ENCODE results near the gene UTS2B.

Gene UTS2B

DNA sequence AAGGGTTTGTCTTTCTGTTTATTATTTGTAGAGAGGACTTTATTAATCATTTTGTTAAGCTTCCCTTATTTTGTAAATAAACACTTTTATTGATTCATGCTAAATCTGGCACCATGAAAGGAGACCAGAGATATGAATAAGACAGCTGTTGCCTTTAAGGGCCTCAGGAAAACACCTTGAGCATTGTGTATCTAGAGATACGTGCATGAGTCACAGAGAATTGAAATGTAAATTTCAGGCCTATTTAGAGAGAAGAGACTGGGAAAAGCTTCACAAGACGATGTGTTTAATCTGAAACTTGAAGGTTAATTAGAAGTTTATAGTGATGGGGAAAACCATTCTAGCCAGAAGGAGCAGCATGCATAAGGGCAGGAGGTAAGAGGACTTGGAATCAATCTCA lies 28.6 kb upstream of the UTS2B start:
- no peak overlapping the region for H3K27ac Mint-ChIP-seq
- peak; percentile 47 for ATAC-seq
- H3K4me1 Mint-ChIP-seq: peaks cover 9% of the 10 kb centered on the region
- H3K9me3 Mint-ChIP-seq: no peaks in the 10 kb centered on the region
- H3K36me3 Mint-ChIP-seq: peaks cover 34% of the 10 kb centered on the region
- no peak overlapping the region for H3K4me3 Mint-ChIP-seq
- DNase-seq (ENCODE audit: low spot score in 2 of 2): no peak

DNA sequence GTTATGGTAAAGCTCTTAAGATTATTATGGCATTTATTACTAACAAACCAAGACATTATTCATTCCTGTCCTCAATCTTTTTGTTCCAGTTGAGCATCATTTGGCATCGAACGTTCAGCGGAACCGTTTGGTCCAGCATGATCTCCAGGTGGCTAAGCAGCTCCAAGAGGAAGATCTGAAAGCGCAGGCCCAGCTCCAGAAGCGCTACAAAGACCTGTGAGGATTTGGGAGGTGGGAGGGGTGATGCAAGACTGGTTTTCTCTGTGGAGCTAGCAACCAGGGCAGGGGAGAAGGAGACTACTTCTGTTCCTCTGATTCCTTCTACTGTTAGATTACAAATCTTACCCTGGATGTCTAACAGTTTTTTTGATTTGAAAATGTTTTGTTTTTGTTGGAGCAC lies 27.6 kb upstream of the UTS2B start:
- H3K4me1 Mint-ChIP-seq: peaks cover 9% of the 10 kb centered on the region
- DNase-seq (ENCODE audit: low spot score in 2 of 2): no peak
- no peak for ATAC-seq
- H3K4me3 Mint-ChIP-seq: no peak overlapping the region
- peaks cover 34% of the 10 kb centered on the region for H3K36me3 Mint-ChIP-seq
- H3K27ac Mint-ChIP-seq: no peak overlapping the region
- H3K9me3 Mint-ChIP-seq: no peaks in the 10 kb centered on the region

DNA sequence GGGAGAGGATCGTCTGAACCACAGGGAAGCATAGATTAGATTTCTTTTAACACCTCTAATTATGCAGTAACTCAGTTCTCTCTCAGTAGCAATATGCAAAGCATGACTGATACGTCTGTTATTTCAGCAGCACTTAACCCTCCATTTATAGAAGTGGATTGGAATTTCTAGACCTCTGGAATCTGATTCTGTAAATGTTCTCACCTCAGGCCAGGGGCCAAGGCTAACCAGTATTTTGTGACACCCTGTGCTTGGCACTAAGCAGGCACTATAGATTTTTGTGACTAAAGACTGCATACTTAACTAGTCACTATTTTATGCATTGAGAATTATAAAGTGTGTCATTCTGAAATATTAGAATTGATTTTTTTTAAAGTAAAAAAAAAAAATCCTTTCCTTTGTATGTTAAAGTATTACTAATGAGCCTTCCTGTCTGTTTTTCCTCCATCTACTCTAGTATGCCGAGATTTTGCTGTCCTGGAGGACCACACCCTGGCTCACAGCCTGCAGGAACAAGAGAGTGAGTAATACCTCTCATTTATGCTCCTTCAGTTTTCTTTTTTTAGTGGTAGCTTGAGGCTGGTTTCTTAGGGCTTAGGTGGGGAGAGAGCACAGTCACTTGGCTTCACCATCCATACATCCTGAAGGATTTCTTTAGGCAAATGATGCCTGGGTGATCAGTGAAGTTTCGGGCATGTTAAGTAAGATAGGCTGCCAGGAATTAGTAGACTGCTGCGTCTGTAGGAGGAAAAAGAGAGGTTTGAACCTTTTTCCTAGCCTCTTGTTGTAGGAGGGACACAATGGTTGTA lies 26.5 kb upstream of the UTS2B start:
- Mint-ChIP-seq H3K4me1 (peaks cover 9% of the 10 kb centered on the region), H3K36me3 (peaks cover 23% of the 10 kb centered on the region), H3K9me3 (no peaks in the 10 kb centered on the region), H3K27ac (no peak overlapping the region), H3K4me3 (no peak overlapping the region)
- DNase-seq (ENCODE audit: low spot score in 2 of 2) (no peak), ATAC-seq (no peak)

DNA sequence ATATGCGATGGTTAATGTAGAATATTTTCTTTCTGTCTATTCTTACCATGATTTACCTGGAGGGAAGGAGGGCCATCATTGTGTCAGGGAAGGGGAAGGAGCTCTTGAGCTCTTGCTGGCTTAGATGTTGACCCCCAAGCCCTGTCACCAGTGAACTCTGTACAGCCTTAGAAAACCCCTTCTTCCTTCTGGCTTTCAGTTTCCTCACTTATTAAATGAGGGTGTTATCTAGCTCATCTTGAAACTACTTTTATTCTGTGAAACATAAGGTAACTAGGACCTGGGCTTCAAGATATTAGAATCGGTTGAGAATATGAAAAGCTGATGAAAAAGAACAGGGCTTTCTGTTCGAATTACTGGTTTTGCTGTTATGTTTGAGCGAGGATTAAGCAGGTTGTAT lies 25.1 kb upstream of the UTS2B start:
- no peaks in the 10 kb centered on the region for H3K9me3 Mint-ChIP-seq
- peak; percentile 64 for ATAC-seq
- no peak overlapping the region for H3K4me3 Mint-ChIP-seq
- H3K36me3 Mint-ChIP-seq: peaks cover 11% of the 10 kb centered on the region
- no peak for DNase-seq (ENCODE audit: low spot score in 2 of 2)
- no peak overlapping the region for H3K27ac Mint-ChIP-seq
- peaks cover 9% of the 10 kb centered on the region for H3K4me1 Mint-ChIP-seq

DNA sequence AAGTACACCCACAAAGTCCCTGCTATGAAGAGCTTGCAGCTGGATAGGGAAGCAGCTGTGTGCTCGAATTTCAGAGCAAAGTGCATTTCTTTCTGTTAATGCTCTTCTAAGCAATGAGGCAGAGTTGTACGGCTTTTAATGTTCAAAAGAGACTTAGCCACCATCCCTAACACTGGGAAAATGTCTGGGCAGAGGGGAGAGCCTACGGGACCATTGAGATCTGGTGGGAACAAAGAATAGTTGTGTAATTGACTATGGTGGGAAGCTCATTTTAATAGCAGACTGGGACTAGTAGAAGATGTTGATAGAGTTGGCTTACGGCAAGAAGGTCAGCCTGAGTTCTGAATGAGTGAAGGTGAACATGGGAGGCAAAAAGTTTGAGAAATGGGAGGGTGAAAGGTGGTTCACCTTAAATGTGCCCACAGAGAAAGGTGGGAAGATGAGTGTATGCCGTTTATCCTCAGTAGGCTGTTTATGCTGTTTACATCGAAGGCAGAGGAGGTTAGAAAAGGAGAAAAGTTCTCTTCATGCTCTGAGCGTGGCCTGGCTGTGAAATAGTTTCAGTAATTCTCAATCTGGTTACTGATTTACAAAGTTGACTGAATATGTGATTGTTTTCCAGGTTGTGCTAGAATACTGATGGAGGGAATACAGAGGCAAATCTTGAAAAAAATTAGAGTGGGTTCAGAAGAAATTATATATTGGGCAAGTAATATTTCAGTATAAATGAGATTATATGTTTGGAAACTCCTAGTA lies 22.9 kb upstream of the UTS2B start:
- no peak overlapping the region for H3K4me3 Mint-ChIP-seq
- H3K9me3 Mint-ChIP-seq: no peaks in the 10 kb centered on the region
- no peaks in the 10 kb centered on the region for H3K4me1 Mint-ChIP-seq
- no peak for DNase-seq (ENCODE audit: low spot score in 2 of 2)
- H3K27ac Mint-ChIP-seq: no peak overlapping the region
- no peaks in the 10 kb centered on the region for H3K36me3 Mint-ChIP-seq
- ATAC-seq: no peak

DNA sequence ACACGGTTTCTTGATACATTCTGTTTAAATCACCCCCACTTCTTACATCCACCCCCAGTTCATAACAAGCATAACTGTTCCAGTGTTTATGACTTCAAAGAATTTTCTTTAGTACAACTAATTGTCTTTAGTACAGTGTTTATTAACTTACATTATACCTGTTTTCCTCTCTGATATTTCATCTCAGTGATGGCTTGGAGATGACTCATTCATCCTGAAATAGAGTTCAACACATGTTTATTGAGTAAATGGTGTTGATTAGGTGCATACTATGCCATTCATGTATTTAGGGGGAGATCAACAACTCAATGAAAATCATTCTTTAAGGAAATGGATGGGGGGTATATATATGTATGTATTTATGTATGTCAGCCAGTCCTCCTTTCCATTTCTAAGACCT lies 21.7 kb upstream of the UTS2B start:
- H3K4me3 Mint-ChIP-seq: no peak overlapping the region
- no peaks in the 10 kb centered on the region for H3K9me3 Mint-ChIP-seq
- H3K27ac Mint-ChIP-seq: no peak overlapping the region

DNA sequence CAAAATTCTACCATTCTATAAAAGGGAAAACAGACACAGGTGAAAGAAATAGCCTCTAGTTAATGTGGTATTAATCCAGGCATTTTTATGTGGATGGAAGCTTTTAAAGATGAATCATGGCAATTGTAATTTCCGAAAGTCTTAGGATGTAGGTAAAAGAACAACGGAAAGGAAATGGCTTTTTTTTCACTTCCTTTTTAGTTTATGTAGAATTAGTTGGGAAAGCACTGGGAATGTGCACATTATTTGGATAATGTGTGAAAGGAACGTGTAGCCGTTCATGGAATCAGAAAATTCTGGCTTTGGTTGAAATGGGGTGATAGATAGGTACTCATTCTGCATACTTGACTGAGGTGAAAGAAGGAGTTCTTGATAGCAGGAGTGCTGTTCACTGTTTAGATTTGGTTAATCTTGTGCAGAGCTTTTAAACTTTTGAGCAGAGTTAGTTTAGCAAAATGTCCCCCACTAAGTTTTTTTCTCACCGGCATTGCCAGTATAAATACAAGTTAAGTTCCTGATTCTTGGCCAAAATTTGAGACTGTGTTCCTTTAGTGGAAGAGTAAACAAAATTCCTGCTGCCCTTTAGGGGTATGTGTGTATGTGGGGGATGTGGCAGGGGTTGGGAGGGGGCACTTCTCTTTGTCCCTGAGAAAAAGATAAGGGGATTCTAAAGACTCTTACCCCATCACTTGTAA lies 20.2 kb upstream of the UTS2B start:
- no peak for ATAC-seq
- Mint-ChIP-seq H3K4me1 (no peaks in the 10 kb centered on the region), H3K36me3 (no peaks in the 10 kb centered on the region), H3K4me3 (no peak overlapping the region), H3K9me3 (no peaks in the 10 kb centered on the region), H3K27ac (no peak overlapping the region)
- DNase-seq (ENCODE audit: low spot score in 2 of 2): no peak

More for the DNA sequence above, 21.7 kb upstream of the UTS2B start:
- no peaks in the 10 kb centered on the region for H3K4me1 Mint-ChIP-seq
- DNase-seq (ENCODE audit: low spot score in 2 of 2) (no peak), ATAC-seq (no peak)
- H3K36me3 Mint-ChIP-seq: no peaks in the 10 kb centered on the region

DNA sequence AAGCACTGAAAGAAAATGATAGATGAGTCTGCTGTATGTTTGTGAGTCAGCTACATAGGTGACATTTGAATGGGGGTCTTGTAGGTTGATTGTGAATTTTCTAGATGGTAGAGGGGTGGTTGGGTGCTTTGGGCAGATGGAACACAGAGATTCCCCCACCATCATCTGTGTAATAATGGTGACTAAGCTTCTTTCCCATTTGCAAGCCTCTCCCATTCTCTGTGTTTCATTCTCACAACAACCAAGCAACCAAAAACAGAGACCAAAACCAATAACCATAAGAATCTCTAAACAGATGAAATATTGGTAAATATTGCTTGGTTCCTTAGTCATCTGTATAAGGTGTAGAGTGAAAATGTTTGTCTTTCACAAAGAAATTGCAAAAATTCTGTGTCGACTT lies 17.8 kb upstream of the UTS2B start:
- H3K4me3 Mint-ChIP-seq: no peak overlapping the region
- H3K9me3 Mint-ChIP-seq: no peaks in the 10 kb centered on the region
- peak; percentile 24 for ATAC-seq

DNA sequence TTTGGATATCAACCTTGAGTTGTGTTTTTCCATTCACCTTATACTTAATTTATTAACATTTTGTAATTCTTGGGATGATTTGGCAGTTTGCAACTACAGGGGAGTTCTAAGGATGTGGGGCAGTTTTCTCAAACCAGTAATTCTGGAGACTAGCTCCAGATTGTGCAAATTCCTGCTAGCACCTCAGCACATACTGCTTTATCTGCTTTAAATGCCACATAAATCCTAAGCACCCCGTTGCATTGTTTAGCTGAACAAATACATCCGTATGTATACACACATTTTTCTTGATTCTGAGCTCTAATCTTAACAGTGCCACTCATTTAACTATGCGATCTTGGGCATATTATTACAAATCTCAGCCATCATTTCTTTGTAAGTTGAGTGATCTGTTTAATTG lies 16.9 kb upstream of the UTS2B start:
- ATAC-seq (no peak), DNase-seq (ENCODE audit: low spot score in 2 of 2) (no peak)
- H3K27ac Mint-ChIP-seq: no peak overlapping the region
- no peaks in the 10 kb centered on the region for H3K4me1 Mint-ChIP-seq
- H3K36me3 Mint-ChIP-seq: no peaks in the 10 kb centered on the region
- no peaks in the 10 kb centered on the region for H3K9me3 Mint-ChIP-seq
- H3K4me3 Mint-ChIP-seq: no peak overlapping the region

More for the DNA sequence above, 17.8 kb upstream of the UTS2B start:
- Mint-ChIP-seq H3K27ac (no peak overlapping the region), H3K36me3 (no peaks in the 10 kb centered on the region), H3K4me1 (no peaks in the 10 kb centered on the region)
- no peak for DNase-seq (ENCODE audit: low spot score in 2 of 2)

DNA sequence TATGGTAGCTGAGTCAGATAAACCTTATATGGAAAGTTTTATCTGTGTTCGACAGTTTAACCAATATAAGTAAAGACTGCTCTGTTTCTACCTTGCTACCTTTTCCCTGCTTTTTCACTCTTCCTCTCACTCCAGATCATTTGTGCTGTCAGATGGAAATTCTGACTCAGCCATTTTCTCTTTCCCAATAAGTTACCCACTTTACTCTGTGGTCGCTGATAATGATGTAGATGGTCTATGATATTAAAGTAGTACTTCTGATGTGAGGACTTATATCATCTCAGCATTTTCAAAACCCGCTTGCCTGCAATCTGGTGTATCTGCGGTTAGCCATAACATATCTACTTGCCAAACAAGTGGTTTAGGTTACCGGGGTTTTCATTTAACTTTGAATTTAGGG lies 15.0 kb upstream of the UTS2B start:
- no peaks in the 10 kb centered on the region for H3K4me1 Mint-ChIP-seq
- no peak for DNase-seq (ENCODE audit: low spot score in 2 of 2)
- H3K36me3 Mint-ChIP-seq: no peaks in the 10 kb centered on the region
- no peak for ATAC-seq
- no peaks in the 10 kb centered on the region for H3K9me3 Mint-ChIP-seq
- H3K4me3 Mint-ChIP-seq: no peak overlapping the region
- H3K27ac Mint-ChIP-seq: no peak overlapping the region

DNA sequence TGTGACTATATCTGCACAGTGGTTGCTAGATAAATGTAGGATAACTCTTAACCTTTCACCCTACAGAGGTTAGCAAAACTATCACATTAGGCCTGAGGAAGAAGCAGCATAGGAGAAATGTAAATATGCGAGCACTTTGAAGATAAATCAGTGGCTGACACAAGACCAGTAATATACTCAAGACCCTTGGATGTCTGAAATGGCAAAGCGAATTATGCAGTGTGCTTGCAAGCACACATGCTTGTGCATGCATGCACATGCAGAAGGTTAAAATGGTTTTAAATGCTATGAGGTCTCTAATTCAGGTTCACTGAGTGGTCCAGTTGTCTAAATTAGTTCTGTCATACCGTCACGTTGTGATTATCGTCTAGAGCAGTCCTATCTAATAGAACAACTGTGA lies 13.6 kb upstream of the UTS2B start:
- H3K27ac Mint-ChIP-seq: no peak overlapping the region
- DNase-seq (ENCODE audit: low spot score in 2 of 2) (no peak), ATAC-seq (no peak)
- H3K4me1 Mint-ChIP-seq: no peaks in the 10 kb centered on the region
- H3K4me3 Mint-ChIP-seq: no peak overlapping the region
- no peaks in the 10 kb centered on the region for H3K36me3 Mint-ChIP-seq
- no peaks in the 10 kb centered on the region for H3K9me3 Mint-ChIP-seq

DNA sequence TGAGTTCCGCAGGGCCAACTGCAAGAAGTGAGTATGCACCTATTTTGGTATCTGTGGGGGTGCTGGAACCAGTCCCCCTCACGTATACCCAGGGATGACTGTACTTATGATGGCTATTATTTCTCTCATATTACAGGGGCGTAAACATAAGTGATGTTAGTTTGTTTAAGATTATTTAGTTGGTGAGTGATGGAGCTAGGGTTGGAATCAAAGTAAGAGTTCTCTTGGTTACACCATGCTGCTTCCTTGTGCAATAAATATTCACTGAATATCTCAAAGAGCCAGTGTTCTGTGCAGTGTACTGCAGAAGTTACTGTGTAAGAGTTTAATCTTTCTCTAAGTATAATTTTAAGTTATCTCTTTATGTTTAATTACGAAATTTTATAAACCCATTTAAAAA lies 12.8 kb upstream of the UTS2B start:
- H3K27ac Mint-ChIP-seq: no peak overlapping the region
- no peaks in the 10 kb centered on the region for H3K4me1 Mint-ChIP-seq

DNA sequence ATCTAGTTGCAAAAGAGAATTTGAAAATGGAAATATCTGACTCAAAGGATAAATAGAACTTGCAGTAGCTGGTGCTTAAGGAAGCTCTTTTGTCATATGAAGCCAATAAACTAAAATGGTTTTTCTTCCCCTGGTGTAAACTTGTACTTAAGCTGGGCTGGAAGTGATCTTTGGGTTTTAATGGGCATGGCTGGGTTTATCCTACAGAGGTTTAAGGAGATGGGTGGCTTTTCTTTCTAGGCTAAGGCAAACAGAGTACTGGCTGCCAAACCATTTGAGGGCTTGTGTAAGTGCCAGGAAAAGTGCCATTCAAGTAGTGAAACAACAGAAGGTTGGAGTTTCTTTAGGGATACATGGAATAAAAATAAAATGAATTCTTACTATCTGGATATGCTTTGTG lies 12.1 kb upstream of the UTS2B start:
- Mint-ChIP-seq H3K4me3 (no peak overlapping the region), H3K4me1 (no peaks in the 10 kb centered on the region), H3K36me3 (peaks cover 4% of the 10 kb centered on the region), H3K9me3 (no peaks in the 10 kb centered on the region), H3K27ac (no peak overlapping the region)
- DNase-seq (ENCODE audit: low spot score in 2 of 2): no peak
- ATAC-seq: no peak

More for the DNA sequence above, 12.8 kb upstream of the UTS2B start:
- Mint-ChIP-seq H3K4me3 (no peak overlapping the region), H3K36me3 (peaks cover under 1% of the 10 kb centered on the region), H3K9me3 (no peaks in the 10 kb centered on the region)
- ATAC-seq: no peak
- no peak for DNase-seq (ENCODE audit: low spot score in 2 of 2)

DNA sequence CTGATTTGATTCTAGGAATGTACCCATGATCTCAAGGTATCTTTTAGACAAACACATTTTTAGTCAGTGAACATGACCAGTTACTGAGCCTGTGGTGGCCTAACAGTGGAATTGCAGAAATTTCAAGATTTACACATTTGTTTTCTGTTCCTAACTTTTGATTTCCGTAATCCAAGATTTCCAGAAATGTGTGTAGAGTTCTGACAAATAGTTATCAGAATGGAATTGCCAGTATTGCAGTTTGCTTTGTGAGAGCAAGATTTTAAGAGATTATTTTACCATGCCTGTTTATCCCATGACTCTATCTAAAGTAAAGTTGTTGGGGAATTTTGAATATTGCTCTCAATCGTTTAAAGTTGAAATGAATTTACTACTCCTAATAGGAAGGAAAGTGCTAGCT lies 11.7 kb upstream of the UTS2B start:
- ATAC-seq (no peak), DNase-seq (ENCODE audit: low spot score in 2 of 2) (no peak)
- no peaks in the 10 kb centered on the region for H3K4me1 Mint-ChIP-seq
- peaks cover 4% of the 10 kb centered on the region for H3K36me3 Mint-ChIP-seq
- no peaks in the 10 kb centered on the region for H3K9me3 Mint-ChIP-seq
- no peak overlapping the region for H3K27ac Mint-ChIP-seq
- no peak overlapping the region for H3K4me3 Mint-ChIP-seq

DNA sequence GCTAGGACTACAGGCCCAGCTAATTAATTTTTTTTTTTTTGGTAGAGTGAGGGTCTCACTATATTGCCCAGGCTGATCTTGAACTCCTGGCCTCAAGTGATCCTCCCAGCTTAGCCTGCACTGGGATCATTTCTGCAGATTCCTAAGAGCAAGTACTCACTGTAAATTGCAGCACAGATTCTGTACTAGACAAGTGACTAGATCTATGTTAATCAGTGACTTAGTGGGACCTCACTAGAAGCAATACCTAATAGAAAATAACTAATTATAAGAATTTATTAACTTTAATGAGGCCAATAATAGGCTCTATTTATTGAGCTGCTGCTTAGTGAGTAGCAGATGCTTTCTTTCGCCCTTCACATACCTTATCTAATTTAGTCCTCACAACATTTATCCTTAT lies 10.6 kb upstream of the UTS2B start:
- Mint-ChIP-seq H3K36me3 (peaks cover 4% of the 10 kb centered on the region), H3K4me1 (no peaks in the 10 kb centered on the region), H3K9me3 (no peaks in the 10 kb centered on the region), H3K27ac (no peak overlapping the region), H3K4me3 (no peak overlapping the region)
- DNase-seq (ENCODE audit: low spot score in 2 of 2): no peak
- no peak for ATAC-seq

DNA sequence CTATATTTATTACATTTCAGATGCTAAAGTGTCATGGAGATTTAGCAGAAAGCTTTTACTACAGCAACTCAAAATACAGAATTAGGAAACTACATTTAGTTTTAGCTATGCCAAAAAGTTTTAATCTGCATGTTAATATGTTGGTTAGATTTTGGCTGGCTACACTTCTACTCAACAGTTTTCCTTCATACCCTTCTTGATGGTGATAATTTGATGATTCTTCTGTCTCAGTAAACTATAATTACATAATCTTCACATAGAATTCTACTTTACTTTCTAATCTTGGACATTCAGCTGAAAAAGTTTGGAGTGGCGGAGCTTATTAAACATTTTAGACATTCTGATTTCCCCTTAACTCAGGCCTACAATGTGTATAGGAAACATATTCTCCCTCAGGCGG lies 10.0 kb upstream of the UTS2B start:
- H3K9me3 Mint-ChIP-seq: no peaks in the 10 kb centered on the region
- H3K36me3 Mint-ChIP-seq: peaks cover 4% of the 10 kb centered on the region
- no peak for DNase-seq (ENCODE audit: low spot score in 2 of 2)
- no peak overlapping the region for H3K4me3 Mint-ChIP-seq
- no peaks in the 10 kb centered on the region for H3K4me1 Mint-ChIP-seq
- H3K27ac Mint-ChIP-seq: no peak overlapping the region
- no peak for ATAC-seq

All from stimulated activated effector memory CD8-positive, alpha-beta T cell treated with anti-CD3 and anti-CD28 coated beads, Interleukin-12 subunit alpha, Interleukin-12 subunit beta, amount 100 ng/mL, for 72 hours (primary cell).